ENCODE measurements around the gene KIF26A.

The KIF26A gene

GRCh38 chr14:104184506-104184905, 46.1 kb downstream of the KIF26A start:
- no peaks in the 10 kb centered on the region for H3K9me3 Mint-ChIP-seq
- no peak for ATAC-seq
- DNase-seq: no peak
- H3K27me3 Mint-ChIP-seq: no peaks in the 10 kb centered on the region
- no peaks in the 10 kb centered on the region for H3K36me3 Mint-ChIP-seq (ENCODE audit: low read depth)
- no peak overlapping the region for H3K27ac Mint-ChIP-seq
- H3K4me1 Mint-ChIP-seq: no peaks in the 10 kb centered on the region
- no peak overlapping the region for H3K4me3 Mint-ChIP-seq

- no peaks in the 10 kb centered on the region for H3K9me3 Mint-ChIP-seq
Observed at GRCh38 chr14:104184911-104185499, 46.6 kb downstream of the KIF26A start.

GRCh38 chr14:104185916-104186495, 47.6 kb downstream of the KIF26A start:
- H3K36me3 Mint-ChIP-seq (ENCODE audit: low read depth): no peaks in the 10 kb centered on the region
- no peaks in the 10 kb centered on the region for H3K4me1 Mint-ChIP-seq
- no peak overlapping the region for H3K27ac Mint-ChIP-seq
- no peak for ATAC-seq
- no peak overlapping the region for H3K4me3 Mint-ChIP-seq
- no peaks in the 10 kb centered on the region for H3K27me3 Mint-ChIP-seq
- no peak for DNase-seq
- H3K9me3 Mint-ChIP-seq: no peaks in the 10 kb centered on the region

More at GRCh38 chr14:104184911-104185499, 46.6 kb downstream of the KIF26A start:
- no peaks in the 10 kb centered on the region for H3K27me3 Mint-ChIP-seq
- H3K4me3 Mint-ChIP-seq: no peak overlapping the region
- no peak for ATAC-seq
- DNase-seq: no peak
- H3K4me1 Mint-ChIP-seq: no peaks in the 10 kb centered on the region
- H3K27ac Mint-ChIP-seq: no peak overlapping the region
- no peaks in the 10 kb centered on the region for H3K36me3 Mint-ChIP-seq (ENCODE audit: low read depth)

- Mint-ChIP-seq H3K27ac (no peak overlapping the region), H3K4me3 (no peak overlapping the region)
Observed at GRCh38 chr14:104186575-104186974, 48.2 kb downstream of the KIF26A start.

GRCh38 chr14:104187121-104187889, 48.9 kb downstream of the KIF26A start:
- Mint-ChIP-seq H3K27ac (no peak overlapping the region), H3K9me3 (no peaks in the 10 kb centered on the region), H3K4me1 (no peaks in the 10 kb centered on the region), H3K27me3 (no peaks in the 10 kb centered on the region), H3K4me3 (no peak overlapping the region), H3K36me3 (ENCODE audit: low read depth) (no peaks in the 10 kb centered on the region)
- no peak for ATAC-seq
- no peak for DNase-seq

More at GRCh38 chr14:104186575-104186974, 48.2 kb downstream of the KIF26A start:
- Mint-ChIP-seq H3K27me3 (no peaks in the 10 kb centered on the region), H3K9me3 (no peaks in the 10 kb centered on the region), H3K4me1 (no peaks in the 10 kb centered on the region), H3K36me3 (ENCODE audit: low read depth) (no peaks in the 10 kb centered on the region)
- no peak for ATAC-seq
- no peak for DNase-seq

- Mint-ChIP-seq H3K27ac (no peak overlapping the region), H3K36me3 (ENCODE audit: low read depth) (no peaks in the 10 kb centered on the region), H3K4me3 (no peak overlapping the region), H3K27me3 (no peaks in the 10 kb centered on the region), H3K9me3 (no peaks in the 10 kb centered on the region), H3K4me1 (no peaks in the 10 kb centered on the region)
- no peak for ATAC-seq
- no peak for DNase-seq
Observed at GRCh38 chr14:104187931-104188726, 49.7 kb downstream of the KIF26A start.

GRCh38 chr14:104188727-104189400, 50.5 kb downstream of the KIF26A start:
- no peaks in the 10 kb centered on the region for H3K36me3 Mint-ChIP-seq (ENCODE audit: low read depth)
- H3K4me1 Mint-ChIP-seq: no peaks in the 10 kb centered on the region
- H3K9me3 Mint-ChIP-seq: no peaks in the 10 kb centered on the region
- H3K27ac Mint-ChIP-seq: no peak overlapping the region
- H3K4me3 Mint-ChIP-seq: no peak overlapping the region
- H3K27me3 Mint-ChIP-seq: no peaks in the 10 kb centered on the region
- no peak for ATAC-seq
- DNase-seq: no peak

- no peak for ATAC-seq
- no peaks in the 10 kb centered on the region for H3K36me3 Mint-ChIP-seq (ENCODE audit: low read depth)
- no peak for DNase-seq
- H3K4me3 Mint-ChIP-seq: no peak overlapping the region
- no peak overlapping the region for H3K27ac Mint-ChIP-seq
- H3K4me1 Mint-ChIP-seq: no peaks in the 10 kb centered on the region
- H3K27me3 Mint-ChIP-seq: peaks cover 3% of the 10 kb centered on the region
- H3K9me3 Mint-ChIP-seq: no peaks in the 10 kb centered on the region
Observed at GRCh38 chr14:104189629-104190335, 51.4 kb downstream of the KIF26A start.

- H3K4me3 Mint-ChIP-seq: no peak overlapping the region
- no peaks in the 10 kb centered on the region for H3K9me3 Mint-ChIP-seq
- no peak for ATAC-seq
- peaks cover 3% of the 10 kb centered on the region for H3K27me3 Mint-ChIP-seq
- H3K4me1 Mint-ChIP-seq: no peaks in the 10 kb centered on the region
- no peaks in the 10 kb centered on the region for H3K36me3 Mint-ChIP-seq (ENCODE audit: low read depth)
- no peak for DNase-seq
- H3K27ac Mint-ChIP-seq: no peak overlapping the region
Observed at GRCh38 chr14:104190396-104191000, 52.1 kb downstream of the KIF26A start.

- Mint-ChIP-seq H3K27me3 (peaks cover 3% of the 10 kb centered on the region), H3K4me1 (no peaks in the 10 kb centered on the region), H3K4me3 (no peak overlapping the region), H3K27ac (no peak overlapping the region), H3K9me3 (no peaks in the 10 kb centered on the region), H3K36me3 (ENCODE audit: low read depth) (no peaks in the 10 kb centered on the region)
- DNase-seq: no peak
- ATAC-seq: no peak
Observed at GRCh38 chr14:104191409-104191997, 53.1 kb downstream of the KIF26A start.

- no peak for DNase-seq
- no peaks in the 10 kb centered on the region for H3K4me1 Mint-ChIP-seq
- no peaks in the 10 kb centered on the region for H3K9me3 Mint-ChIP-seq
Observed at GRCh38 chr14:104192146-104192882, 53.9 kb downstream of the KIF26A start.

GRCh38 chr14:104192883-104193245, 54.5 kb downstream of the KIF26A start:
- DNase-seq (no peak), ATAC-seq (no peak)
- Mint-ChIP-seq H3K27me3 (peaks cover 3% of the 10 kb centered on the region), H3K4me1 (no peaks in the 10 kb centered on the region), H3K36me3 (ENCODE audit: low read depth) (no peaks in the 10 kb centered on the region), H3K4me3 (no peak overlapping the region), H3K9me3 (no peaks in the 10 kb centered on the region), H3K27ac (no peak overlapping the region)

More at GRCh38 chr14:104192146-104192882, 53.9 kb downstream of the KIF26A start:
- no peak overlapping the region for H3K27ac Mint-ChIP-seq
- ATAC-seq: no peak
- no peak overlapping the region for H3K4me3 Mint-ChIP-seq
- peaks cover 3% of the 10 kb centered on the region for H3K27me3 Mint-ChIP-seq
- no peaks in the 10 kb centered on the region for H3K36me3 Mint-ChIP-seq (ENCODE audit: low read depth)

- Mint-ChIP-seq H3K4me3 (no peak overlapping the region), H3K36me3 (ENCODE audit: low read depth) (no peaks in the 10 kb centered on the region), H3K4me1 (no peaks in the 10 kb centered on the region), H3K27me3 (peaks cover 3% of the 10 kb centered on the region), H3K27ac (no peak overlapping the region), H3K9me3 (no peaks in the 10 kb centered on the region)
- no peak for ATAC-seq
- no peak for DNase-seq
Observed at GRCh38 chr14:104194016-104194415, 55.6 kb downstream of the KIF26A start.
